Stimulated activated CD4-positive, alpha-beta T cell treated with anti-CD3 and anti-CD28 coated beads, Interleukin-12 subunit alpha, Interleukin-12 subunit beta, amount 100 ng/mL, for 24 hours (primary cell): ENCODE results near the gene ZNF133.
"Not testable (repeated sequence)": the region's sequence is repeated elsewhere in the genome, so short reads cannot be mapped to it uniquely, and the experiment has no call there.

Experiments
- DNase-seq, 2 experiments: peaks; one replicate each; pipeline ENCODE4 v3.0.0-alpha.2; 2020; ENCODE audit warnings: low read depth in 2 of 2

Gene ZNF133

DNA sequence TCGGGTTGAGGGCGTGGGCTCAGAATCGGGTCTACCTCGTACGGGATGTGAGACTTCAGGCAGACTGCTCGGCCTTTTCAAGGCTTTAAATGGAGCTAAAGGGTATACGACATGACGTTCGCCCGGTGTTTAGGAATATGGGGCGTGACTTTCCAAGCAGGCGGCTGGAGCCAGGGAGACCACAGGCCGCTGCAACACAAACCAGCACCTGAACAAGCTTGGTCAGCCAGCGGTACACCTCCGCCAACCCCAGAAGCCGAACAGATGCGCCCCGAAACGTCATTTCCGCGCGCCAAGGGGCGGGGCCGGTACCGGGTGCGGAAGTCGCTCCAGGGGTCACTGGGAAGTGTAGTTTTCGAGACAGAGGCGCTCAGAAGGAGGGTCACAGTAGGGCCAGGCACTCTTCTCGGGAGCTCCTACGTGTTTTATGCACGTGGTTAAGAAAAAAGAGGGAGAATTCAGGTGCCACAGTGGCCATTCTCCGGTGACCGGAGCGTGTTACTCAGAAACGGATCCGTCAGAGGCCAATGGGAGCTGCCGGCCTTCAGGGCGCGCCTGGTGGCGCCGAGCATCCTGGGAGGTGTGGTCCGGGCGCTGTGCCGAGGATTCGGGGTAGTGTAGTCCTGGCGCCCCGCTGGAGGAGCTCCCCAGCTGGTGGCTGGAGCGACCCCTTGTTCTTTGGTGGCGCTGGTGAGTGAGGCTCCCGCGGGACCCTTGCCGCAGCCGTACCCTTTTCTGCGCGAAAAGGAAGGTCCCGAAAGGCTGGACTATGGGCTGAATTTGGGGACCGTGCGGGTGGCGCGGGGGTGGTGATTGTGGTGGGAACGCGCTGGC lies at the start of gene ZNF133:
TSS of gene ZNF133 (plus strand) at position 613 of the 834 bp plus-strand sequence. CDS start 17,160 bp downstream, outside the sequence.
- DNase-seq, result peak; percentile 92 to 96

DNA sequence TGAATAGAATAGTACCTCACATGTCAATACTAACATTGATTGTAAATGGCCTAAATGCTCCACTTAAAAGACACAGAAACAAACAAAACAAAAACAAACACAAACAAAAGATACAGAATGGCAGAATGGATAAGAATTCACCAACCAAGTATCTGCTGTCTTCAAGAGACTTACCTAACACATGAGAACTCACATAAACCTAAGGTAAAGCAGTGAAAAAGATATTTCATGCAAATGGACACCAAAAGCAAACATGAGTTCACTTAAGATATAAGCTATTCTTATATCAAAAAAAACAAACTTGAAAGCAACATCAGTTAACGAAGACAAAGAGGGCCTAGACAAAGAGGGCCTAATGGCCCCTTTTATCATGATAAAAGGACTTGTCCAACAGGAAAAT lies 47.3 kb upstream of the ZNF133 start:
- DNase-seq, result no peak

DNA sequence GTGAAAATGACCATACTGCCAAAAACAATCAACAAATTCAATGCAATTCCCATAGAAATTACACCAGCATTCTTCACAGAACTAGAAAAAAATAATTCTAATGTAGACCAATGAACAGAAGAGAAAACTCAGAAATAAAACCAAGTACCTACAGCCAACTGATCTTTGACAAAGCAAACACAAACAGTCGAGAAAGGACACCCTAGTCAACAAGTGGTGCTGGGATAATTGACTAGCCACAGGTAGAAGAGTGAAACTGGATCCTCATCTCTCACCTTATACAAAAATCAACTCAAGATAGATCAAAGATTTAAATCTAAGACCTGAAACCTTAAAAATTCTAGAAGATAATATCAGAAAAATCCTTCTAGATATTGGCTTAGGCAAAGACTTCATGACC lies 44.5 kb upstream of the ZNF133 start:
- no peak for DNase-seq

DNA sequence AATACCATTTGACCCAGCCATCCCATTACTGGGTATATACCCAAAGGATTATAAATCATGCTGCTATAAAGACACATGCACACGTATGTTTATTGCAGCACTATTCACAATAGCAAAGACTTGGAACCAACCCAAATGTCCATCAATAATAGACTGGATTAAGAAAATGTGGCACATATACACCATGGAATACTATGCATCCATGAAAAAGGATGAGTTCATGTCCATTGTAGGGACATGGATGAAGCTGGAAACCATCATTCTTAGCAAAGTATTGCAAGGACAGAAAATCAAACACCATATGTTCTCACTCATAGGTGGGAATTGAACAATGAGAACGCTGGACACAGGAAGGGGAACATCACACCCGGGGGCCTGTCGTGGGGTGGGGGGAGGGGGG lies 39.8 kb upstream of the ZNF133 start:
- not testable (repeated sequence) for DNase-seq

DNA sequence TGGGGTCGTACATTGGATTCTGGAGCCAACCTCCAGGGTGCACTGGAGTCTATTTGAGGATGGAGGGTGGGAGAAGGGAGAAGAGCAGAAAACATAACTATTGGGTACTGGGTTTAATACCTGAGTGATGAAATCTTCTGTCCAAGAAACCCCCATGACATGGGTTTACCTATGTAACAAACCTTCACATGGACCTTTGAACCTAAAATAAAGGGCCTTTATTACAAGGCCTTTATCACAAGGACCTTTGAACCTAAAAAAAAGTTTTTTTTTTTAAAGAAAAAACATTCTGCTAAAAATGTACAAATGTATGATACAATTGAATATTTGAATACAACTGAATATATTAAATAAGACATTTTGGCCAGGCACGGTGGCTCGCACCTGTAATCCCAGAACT lies 38.1 kb upstream of the ZNF133 start:
- no peak for DNase-seq

DNA sequence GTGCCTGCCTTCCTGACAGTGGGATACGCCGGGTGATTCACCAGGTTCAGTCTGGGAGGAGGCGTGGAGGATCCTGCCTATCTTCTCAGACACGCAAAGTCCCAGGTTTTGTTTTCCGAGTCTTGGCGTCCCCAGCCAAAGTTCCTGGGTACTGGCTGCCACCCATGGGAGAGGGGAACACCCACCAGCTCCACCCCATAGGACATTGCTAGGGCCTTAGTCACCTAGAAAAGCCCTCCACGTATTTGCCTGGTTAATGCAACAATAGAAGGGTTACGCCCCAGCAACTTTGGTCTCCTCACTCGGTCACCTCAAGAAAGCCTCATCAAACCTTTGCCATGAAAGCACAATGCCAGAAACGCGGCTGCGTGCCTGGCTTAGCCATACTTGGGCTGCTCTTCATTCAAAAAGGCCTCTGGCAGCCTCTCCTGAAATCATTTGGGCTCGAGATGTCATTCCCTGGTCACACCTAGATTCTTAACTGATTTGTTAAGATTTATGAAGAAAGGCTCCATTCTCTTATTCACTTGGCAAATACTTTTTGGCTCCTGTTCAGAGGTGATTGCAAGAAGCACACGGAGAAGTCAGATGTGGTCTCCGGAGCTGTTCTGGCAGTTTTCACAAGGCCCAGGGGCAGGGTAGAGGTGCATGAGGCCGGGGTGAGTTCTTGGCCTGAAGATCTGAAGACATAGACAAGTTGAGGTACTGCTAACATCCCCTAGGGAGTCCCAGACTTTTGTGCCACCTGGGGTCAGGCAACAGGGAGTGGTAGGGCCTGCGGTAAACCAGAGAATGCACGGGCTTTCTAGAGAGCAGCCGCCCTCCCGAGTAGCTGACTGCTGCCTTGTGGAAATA lies 35.5 kb upstream of the ZNF133 start:
- no peak for DNase-seq

DNA sequence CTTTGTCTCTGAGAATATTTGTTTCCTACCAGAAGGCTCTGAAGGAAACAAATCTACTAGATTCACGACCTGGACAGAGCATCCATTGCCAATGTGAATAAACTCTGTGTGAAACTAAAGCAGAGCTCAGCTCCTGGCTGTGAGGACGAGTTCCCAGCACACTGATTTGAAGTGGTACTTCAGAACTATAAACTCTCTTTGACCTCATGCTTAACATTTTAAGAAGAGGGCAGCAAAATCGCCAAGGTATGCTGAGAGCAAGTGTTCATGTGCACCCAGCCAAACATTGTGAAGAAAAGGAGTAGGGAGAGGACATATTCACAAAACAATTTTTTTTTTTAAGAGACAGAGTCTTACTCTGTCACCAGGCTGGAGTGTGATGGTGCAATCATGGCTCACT lies 33.7 kb upstream of the ZNF133 start:
- no peak for DNase-seq

DNA sequence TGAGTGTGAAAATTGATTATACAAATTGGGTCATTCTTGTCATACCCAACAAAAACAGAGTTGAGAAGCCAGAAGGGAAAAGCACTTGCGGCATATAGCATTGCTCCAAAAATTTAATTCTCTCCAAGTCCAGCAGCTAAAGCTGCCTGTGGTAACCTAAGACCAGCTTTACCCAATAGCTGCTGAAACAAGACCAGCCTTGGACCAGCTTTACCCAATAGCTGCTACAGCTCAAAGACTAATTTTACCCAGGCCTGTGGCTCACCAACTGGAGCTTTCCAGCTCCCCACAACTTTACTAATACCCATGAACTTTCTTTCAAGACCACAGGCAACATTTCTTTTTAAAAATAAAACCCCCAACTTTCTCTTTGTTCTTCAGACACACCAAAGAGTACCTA lies 32.8 kb upstream of the ZNF133 start:
- DNase-seq, result no peak

DNA sequence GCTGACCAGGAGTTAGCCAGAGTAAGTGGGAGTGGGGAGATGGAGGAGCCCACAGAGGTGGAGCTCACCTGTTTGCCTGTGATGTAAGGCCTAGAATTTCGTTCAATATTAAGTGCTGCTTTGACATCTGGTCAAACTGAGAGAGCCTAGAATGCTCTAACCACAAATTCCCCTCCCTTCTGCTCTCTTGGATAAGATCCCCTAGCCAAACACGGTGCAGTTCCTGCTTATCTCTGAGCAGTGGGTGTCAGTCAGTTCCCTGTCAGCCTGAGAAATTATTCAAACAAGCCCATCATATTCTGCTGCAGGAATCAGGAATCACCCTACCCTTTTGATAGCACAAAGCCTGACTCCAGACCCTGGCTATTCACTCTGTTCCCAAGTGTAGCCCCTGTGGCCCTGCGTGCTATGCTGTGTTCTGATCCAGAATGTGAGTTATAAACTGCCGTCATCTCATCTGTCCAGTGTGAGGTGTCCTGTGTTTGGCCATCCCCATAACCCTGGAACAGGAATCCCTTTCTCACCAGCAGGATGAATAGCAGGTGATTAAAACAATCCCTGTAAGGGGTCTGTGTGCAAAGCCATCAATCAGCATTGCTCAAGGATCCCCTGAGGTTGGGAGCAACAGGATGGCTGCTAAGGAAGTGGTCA lies 31.8 kb upstream of the ZNF133 start:
- DNase-seq, result no peak

- DNase-seq, result no peak
Observed at GRCh38 chr20:18258126-18258860, 30.0 kb upstream of the ZNF133 start.

DNA sequence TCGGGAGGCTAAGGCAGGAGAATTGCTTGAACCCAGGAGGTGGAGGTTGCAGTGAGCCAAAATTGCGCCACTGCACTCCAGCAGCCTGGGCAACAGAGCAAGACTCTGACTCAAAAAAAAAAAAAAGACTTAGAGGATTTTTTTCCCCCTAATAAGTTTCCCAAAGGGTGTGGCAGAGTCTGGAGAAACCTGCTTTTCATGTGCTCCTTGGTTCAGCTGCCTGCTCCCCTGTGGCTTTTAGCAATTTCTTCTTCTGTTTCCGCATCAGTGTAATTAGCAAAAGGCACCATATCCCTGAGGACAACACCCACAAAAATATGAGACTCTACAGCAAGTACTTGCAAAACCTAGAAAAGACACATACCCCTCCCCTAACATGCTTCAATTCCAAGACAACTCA lies 28.6 kb upstream of the ZNF133 start:
- DNase-seq, result no peak

DNA sequence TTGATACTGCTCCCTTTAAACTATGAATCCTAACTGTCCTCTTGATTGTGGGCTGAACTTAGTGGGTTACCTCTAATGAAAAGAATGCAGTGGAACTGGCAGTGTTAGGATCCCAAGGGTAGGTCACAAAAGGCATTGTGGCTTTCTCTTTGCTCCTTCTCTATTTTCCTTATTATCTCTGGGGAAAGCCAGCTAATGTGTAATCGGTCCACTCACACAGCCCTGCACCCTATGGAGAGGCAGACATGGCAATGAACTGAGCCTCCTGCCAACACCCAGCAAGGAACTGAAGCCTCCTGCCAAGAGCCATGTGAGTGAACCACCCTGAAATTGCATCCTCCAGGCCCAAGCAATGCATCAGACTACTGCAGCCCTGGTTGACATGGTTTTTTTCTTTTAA lies 24.6 kb upstream of the ZNF133 start:
- DNase-seq, result no peak

DNA sequence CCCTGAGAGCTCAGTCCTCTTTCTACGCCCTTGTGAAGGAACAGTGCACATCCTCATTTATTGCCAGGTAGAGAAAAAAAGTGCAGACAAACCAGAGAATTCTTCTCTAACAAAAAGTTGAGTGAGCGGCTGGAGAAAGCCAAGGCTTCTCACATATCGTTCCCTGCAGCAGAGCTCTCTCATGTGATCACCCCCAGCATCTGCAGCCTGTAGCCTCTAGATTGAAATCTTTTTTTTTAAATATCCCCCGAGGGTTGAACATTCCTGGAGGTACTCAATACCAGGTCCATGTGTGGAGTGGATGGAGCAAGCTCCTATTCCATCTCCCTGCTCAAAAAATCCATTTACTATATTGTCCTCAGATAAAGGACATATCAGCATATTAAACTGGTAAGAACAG lies 22.9 kb upstream of the ZNF133 start:
- DNase-seq, result no peak

DNA sequence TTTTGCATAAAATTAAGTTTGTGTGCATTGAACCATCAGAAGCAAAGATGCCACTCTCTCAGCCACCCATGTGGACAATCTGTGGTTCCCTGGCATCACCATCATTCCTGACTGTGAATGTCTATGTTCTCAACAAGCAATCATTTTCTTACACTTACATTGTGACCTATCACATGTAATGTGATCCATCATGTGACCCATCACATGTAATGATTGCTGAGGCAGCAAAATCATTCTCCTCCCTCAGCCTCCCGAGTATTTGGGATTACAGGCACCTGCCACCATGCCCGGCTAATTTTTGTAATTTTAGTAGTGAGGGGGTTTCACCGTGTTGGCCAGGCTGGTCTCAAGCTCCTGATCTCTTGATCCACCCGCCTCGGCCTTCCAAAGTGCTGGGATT lies 22.0 kb upstream of the ZNF133 start:
- DNase-seq, result no peak

DNA sequence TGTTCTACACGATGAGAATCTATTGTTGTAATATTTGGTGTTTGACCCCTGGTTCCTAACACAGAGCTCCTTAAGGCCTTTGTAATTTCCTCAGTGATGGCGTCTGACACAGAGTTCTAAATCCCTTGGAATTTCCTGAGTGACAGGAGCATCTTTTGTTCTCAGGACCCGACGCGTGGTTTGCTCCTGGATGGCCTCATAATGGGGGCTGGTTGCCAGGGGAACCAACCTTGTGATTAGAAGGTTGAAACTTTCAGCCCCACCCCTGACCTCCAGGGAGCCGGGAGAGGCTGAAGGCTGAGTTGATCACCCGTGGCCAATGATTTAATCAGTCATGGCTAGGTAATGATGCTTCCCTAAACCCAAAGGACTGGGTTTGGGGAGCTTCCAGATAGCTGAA lies 20.5 kb upstream of the ZNF133 start:
- DNase-seq, result no peak

GRCh38 chr20:18271160-18271559 lies 17.2 kb upstream of the ZNF133 start:
- DNase-seq, result no peak

DNA sequence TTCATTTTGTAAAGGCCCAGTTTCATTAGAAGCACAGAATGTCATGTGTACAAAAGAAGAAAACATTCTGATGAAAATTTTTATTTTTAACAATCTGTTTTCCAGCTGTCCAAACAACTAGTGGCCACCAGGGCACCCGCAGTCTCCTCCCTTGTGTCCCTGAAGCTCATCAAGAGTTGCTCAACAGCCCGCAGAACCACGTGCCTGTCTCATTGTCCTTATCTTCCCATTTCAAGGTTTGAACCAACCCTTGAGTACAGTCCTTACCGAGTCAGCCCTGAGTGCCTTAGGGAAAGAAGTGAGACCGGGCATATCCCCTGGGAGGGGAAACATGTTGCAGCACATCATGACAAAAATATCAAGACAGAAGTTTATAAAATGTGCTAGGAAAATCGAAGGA lies 15.9 kb upstream of the ZNF133 start:
- no peak for DNase-seq

DNA sequence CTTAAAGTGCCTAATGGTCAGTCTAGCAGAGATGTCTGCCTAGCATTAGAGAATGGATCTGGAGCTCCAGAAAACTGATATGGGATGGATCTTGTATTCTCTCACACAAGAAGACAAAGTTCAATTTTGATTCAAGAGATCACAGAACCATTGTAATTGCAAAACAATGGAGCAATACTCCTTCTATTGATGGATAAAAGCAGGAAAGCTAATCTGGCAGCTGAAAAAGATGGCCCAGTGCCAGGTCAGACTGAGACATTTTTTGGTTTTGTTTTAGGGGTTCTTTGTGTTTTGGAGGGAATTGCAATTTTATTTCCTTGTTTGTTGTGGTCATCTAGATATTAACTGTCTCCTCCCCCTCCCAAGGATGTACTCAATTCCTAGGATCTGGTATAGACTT lies 14.6 kb upstream of the ZNF133 start:
- DNase-seq, result no peak

GRCh38 chr20:18275960-18276359 lies 12.4 kb upstream of the ZNF133 start:
- not testable (repeated sequence) for DNase-seq

- DNase-seq, result peak; percentile 26 to 49
Observed at GRCh38 chr20:18276821-18277220, 11.5 kb upstream of the ZNF133 start.

GRCh38 chr20:18279242-18279641 lies 9.1 kb upstream of the ZNF133 start:
- no peak for DNase-seq
